Heart left ventricle (tissue), 16 donors: Measurements from ENCODE around the gene EMP1. TPM values are rescaled to one million over a fixed set of nuclear protein-coding genes. Genes with fewer than 3 reads are reported as not detected.
A peak's percentile ranks its signal among the peaks of the same experiment; 100 is the strongest.

Experiments used
- ATAC-seq, 4 donors: fragments of 200-7000 bp; cut with Tn5 transposase; one replicate each; pipeline ENCODE4 v1.9.1; 2020 to 2022; ENCODE audit warnings: moderate library complexity in 4 of 4, mild to moderate bottlenecking in 3 of 4, moderate number of reproducible peaks in 1 of 4
- DNase-seq, 5 donors: peaks; one replicate each; pipeline ENCODE4 v3.0.0-alpha.2; 2020
- H3K27ac ChIP-seq, 12 donors: fragments of 200-600 bp; sonication (generic) in 4 of 12; one replicate each; pipeline versions ENCODE4 v1.5.0 to v1.8.0; 2016 to 2022; ENCODE audit warnings: mild to moderate bottlenecking in 2 of 12
- H3K27me3 ChIP-seq, 9 donors: fragments of 200-600 bp; sonication (generic) in 2 of 9; one replicate each; pipeline versions ENCODE4 v1.5.1 to v1.8.0; 2016 to 2022; ENCODE audit warnings: mild to moderate bottlenecking in 3 of 9
- H3K36me3 ChIP-seq, 9 donors: fragments of 200-600 bp; sonication (generic) in 2 of 9; one replicate each; pipeline versions ENCODE4 v1.5.0 to v1.8.0; 2018 to 2022; ENCODE audit warnings: mild to moderate bottlenecking in 2 of 9
- H3K4me1 ChIP-seq, 12 donors: fragments of 200-600 bp; sonication (generic) in 4 of 12; one replicate each; pipeline versions ENCODE4 v1.5.0 to v1.8.0; 2016 to 2022; ENCODE audit warnings: mild to moderate bottlenecking in 3 of 12
- H3K4me3 ChIP-seq, 12 donors: fragments of 200-600 bp; sonication (generic) in 4 of 12; one replicate each; pipeline versions ENCODE4 v1.5.0 to v1.8.0; 2017 to 2022; ENCODE audit warnings: mild to moderate bottlenecking in 9 of 12, moderate library complexity in 4 of 12
- H3K9me3 ChIP-seq, 12 donors: fragments of 200-600 bp; sonication (generic) in 4 of 12; one replicate each; pipeline versions ENCODE4 v1.5.0 to v1.8.0; 2016 to 2022; ENCODE audit warnings: mild to moderate bottlenecking in 1 of 12
- POLR2A ChIP-seq, 2 donors: fragments of 450-650 bp; IDR thresholded peaks; one replicate each; pipeline ENCODE4 v1.6.1; 2017; ENCODE audit warnings: antibody characterized with exemption in 2 of 2, mild to moderate bottlenecking in 2 of 2, moderate library complexity in 2 of 2
- WGBS, 4 donors: extraction: QIAGEN DNeasy Blood & Tissue Kit in 2 of 4; methylation state at CpG; one replicate each; pipeline versions ENCODE4 v1.1.5 to v1.1.7; 2013 to 2018; 5-methylcytosine and 5-hydroxymethylcytosine counted together
- intact Hi-C, 10 donors: fragments of 100-400 bp; cut with DNase I; formaldehyde crosslinking; loops; one replicate each; pipeline versions ENCODE4 v1.11.1 to v1.14.2; 2022
- long read RNA-seq, 3 donors: library from polyadenylated mRNA; unstranded; transcript quantifications; one replicate each; pipeline ENCODE4 v2.0.0, GENCODE V29; 2020 to 2021
- polyA plus RNA-seq, 2 donors: library from polyadenylated mRNA; stranded (reverse); fragments of 200-250 nt; gene quantifications; one replicate each; pipeline ENCODE4 v1.2.3, GENCODE V29; 2013
- total RNA-seq, 9 donors: library from RNA; depleted of rRNA in 2 of 9; stranded (reverse); fragments of >200 nt in 2 of 9; fragmentation: NEBNext Ultra II Directional in 3 of 9; extraction: Animal tissue kit (Norgen Biotek cat#: 25700) in 3 of 9; gene quantifications; one replicate each; pipeline versions ENCODE4 v1.1.0 to v1.2.4, GENCODE V29; 2016 to 2023
- TF ChIP-seq, protein P1 (sequence below), 12 donors: fragments of 200-600 bp; sonication (generic) in 4 of 12; IDR thresholded peaks; one replicate each; pipeline versions ENCODE4 v1.5.0 to v1.8.0; 2018 to 2022; ENCODE audit warnings: antibody characterized with exemption in 12 of 12, mild to moderate bottlenecking in 5 of 12
- donor health status: ischemic (EF 13 %, LVEDD 7.1; RV severe dilation, severe dysfunction).
- donor health status: healthy with polysubstance abuse.
- donor health status: DM: no; HTN: yes; CAD: no.
- donor health status: DM: no; HTN: no; CAD: no.
- donor health status: ischemic (EF 25% LVEDD 6.9; RV normal size, moderate dysfunction).
- donor health status: ischemic (EF 25% LVEDD 5.7; RV mildly dilated, moderate dysfunction).
- donor health status: healthy.
- donor health status: DM: yes; HTN: yes; CAD: no.
- donor health status: ischemic (EF 35%, LVEDD 5.7; RV mildly dilated, moderate dysfunction).
- donor health status: nonischemic (EF 11% LVEDD 7.7; RV severe dilation, severe dysfunction).
- donor health status: DM: yes; HTN: yes; CAD: no.
- donor health status: PGD.
- donor health status: ischemic (EF 29% LVEDD 5.4; RV normal size, mild dysfunction).
- donor health status: nonischemic (EF 23%, LVEDD 6.1; RV moderate dilation, normal function).

Gene EMP1
- 100 to 1,000 TPM in 6 of 9 donors, 10 to 100 TPM in 3; 67.9 to 281 (median 175) TPM for total RNA-seq
- 10 to 100 TPM; 16.4 to 83.0 TPM for polyA plus RNA-seq
- long read RNA-seq, donor 1, full-length matches to known transcripts = 18 of 27 reads
- long read RNA-seq, donor 1, partial matches to known transcripts = 0 of 27 reads
- long read RNA-seq, donor 1, other reads (novel, unspliced or antisense) = 9 of 27 reads
- long read RNA-seq, donor 2, full-length matches to known transcripts = 19 of 34 reads
- long read RNA-seq, donor 2, partial matches to known transcripts = 0 of 34 reads
- long read RNA-seq, donor 2, other reads (novel, unspliced or antisense) = 15 of 34 reads
- long read RNA-seq, donor 3, full-length matches to known transcripts = 24 of 27 reads
- long read RNA-seq, donor 3, partial matches to known transcripts = 0 of 27 reads
- long read RNA-seq, donor 3, other reads (novel, unspliced or antisense) = 3 of 27 reads

DNA sequence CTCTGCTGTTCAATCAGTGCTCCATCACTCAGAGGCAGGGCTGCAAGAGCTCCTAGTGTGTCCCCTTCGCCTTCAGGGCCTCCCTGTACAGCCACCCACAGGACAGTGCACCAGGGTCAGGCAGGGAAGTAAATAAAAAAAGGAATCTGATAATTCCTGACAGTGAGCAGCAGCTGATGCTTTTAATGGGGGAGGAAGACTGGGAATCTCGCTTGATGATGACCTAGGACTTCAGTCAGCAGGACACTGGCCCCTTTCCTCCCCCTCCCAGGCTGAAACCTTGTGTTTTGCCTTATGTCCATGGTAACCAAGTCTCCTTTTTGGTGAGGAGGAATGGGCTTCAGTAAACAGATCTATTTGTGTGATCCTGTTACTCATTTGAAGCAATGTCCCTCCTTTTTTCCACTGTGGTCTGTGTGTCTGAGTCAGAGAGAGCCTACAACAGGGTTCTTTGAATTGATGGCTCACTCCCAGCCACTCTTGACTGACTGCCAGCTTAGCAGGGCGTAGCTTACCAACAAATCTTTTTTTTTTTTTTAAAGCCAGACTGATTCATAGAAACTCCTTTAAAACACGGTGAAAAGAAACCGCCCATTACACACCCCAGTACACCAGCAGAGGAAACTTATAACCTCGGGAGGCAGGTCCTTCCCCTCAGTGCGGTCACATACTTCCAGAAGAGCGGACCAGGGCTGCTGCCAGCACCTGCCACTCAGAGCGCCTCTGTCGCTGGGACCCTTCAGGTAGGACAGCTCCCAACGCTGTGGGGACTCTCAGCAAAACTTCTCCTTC, at the start of gene EMP1:
Gene EMP1, plus strand, starts transcription at position 597 of the 792 bp plus-strand sequence. CDS start 14,785 bp downstream, outside the sequence.
- Histone ChIP-seq H3K36me3 (peaks cover 0 to 5% (median 0%) of the 10 kb centered on the region in 9 donors), H3K27ac (peak within 1 kb of the TSS; percentile 81 to 99 (median 90)), H3K27me3 (no peaks in the 10 kb centered on the region), H3K4me3 (peak within 1 kb of the TSS; percentile 54 to 85 (median 66)), H3K4me1 (peaks cover 0 to 67% (median 32%) of the 10 kb centered on the region in 12 donors), H3K9me3 (no peaks in the 10 kb centered on the region)
- DNase-seq = peak; percentile 87 to 96 (median 92)
- ATAC-seq = peak; percentile 83 to 92 (median 87)
- WGBS, 4 donors = 15 to 28% (median 20%) methylated on average over 11 of the region's 11 CpGs
- TF ChIP-seq, protein P1, sequence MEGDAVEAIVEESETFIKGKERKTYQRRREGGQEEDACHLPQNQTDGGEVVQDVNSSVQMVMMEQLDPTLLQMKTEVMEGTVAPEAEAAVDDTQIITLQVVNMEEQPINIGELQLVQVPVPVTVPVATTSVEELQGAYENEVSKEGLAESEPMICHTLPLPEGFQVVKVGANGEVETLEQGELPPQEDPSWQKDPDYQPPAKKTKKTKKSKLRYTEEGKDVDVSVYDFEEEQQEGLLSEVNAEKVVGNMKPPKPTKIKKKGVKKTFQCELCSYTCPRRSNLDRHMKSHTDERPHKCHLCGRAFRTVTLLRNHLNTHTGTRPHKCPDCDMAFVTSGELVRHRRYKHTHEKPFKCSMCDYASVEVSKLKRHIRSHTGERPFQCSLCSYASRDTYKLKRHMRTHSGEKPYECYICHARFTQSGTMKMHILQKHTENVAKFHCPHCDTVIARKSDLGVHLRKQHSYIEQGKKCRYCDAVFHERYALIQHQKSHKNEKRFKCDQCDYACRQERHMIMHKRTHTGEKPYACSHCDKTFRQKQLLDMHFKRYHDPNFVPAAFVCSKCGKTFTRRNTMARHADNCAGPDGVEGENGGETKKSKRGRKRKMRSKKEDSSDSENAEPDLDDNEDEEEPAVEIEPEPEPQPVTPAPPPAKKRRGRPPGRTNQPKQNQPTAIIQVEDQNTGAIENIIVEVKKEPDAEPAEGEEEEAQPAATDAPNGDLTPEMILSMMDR (IDR thresholded peaks at IDR 0.05) = no peak
- peak in 1 of 2 donors; percentile 70 for TF ChIP-seq POLR2A (IDR thresholded peaks at IDR 0.05)
- intact Hi-C loops = loop anchor here in 9 of 10 donors (2.0 to 5.0 kb wide), 8 partner anchors 18 to 196 kb away; partner anchors contain the start of gene HEBP1 (in 1 of the 9)

- no peaks in the 10 kb centered on the region for H3K36me3 ChIP-seq
- H3K4me1 ChIP-seq = peaks cover 0 to 44% (median 13%) of the 10 kb centered on the region in 12 donors
- WGBS, 4 donors = 70 to 80% (median 77%) methylated on average over 12 of the region's 12 CpGs
- intact Hi-C loops = loop anchor here in 4 of 10 donors (5.0 kb wide), 2 partner anchors 46 to 49 kb away; partner anchors contain the start of genes GSG1 (in 4 of the 4) and EMP1 (in 1 of the 4)
- no peak for DNase-seq
- H3K27ac ChIP-seq = peak overlapping the region in 7 of 12 donors; percentile 12 to 56 (median 43)
- no peak overlapping the region for H3K4me3 ChIP-seq
- no peak for TF ChIP-seq POLR2A (IDR thresholded peaks at IDR 0.05)
- TF ChIP-seq, protein P1 (IDR thresholded peaks at IDR 0.05) = no peak
- peaks cover 0 to 5% (median 0%) of the 10 kb centered on the region in 12 donors for H3K9me3 ChIP-seq
- H3K27me3 ChIP-seq = no peaks in the 10 kb centered on the region
- ATAC-seq = peak in 2 of 4 donors; percentile 31 to 45
These were observed 48.6 kb upstream of the EMP1 start for GRCh38 chr12:13147688-13148484.

DNA sequence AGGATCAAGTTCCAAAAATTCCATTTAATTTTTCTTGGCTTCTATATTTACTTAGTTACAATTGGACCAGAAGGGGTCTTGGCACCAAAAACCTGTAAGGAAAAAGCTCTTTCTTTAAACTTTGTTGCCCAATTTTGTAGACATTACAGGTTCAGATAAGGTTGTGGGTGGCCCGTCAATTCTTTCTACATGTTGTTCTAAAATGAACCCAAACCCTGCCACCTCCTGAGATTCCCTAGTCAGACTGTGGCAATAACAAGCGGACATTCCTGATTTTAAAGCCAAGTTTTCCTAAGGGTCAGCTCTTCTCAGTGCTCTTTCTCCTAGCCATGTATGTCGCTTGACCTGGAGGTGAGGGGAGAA, 48.1 kb upstream of the EMP1 start:
- Histone ChIP-seq H3K4me3 (no peak overlapping the region), H3K4me1 (peaks cover 0 to 49% (median 13%) of the 10 kb centered on the region in 12 donors), H3K9me3 (peaks cover 0 to 5% (median 0%) of the 10 kb centered on the region in 12 donors), H3K27me3 (no peaks in the 10 kb centered on the region), H3K36me3 (no peaks in the 10 kb centered on the region), H3K27ac (peak overlapping the region in 7 of 12 donors; percentile 12 to 56 (median 30))
- intact Hi-C loops = loop anchor here in 4 of 10 donors (5.0 kb wide), 2 partner anchors 46 to 49 kb away; partner anchors contain the start of genes GSG1 (in 4 of the 4) and EMP1 (in 1 of the 4)
- ATAC-seq (peak in 2 of 4 donors; percentile 21 to 23), DNase-seq (no peak)
- TF ChIP-seq, protein P1 (IDR thresholded peaks at IDR 0.05) = no peak
- TF ChIP-seq POLR2A (IDR thresholded peaks at IDR 0.05) = no peak
- 81 to 90% (median 84%) methylated on average over 3 of the region's 3 CpGs for WGBS, 4 donors
